IPS-18c (cell line): Measurements from ENCODE around the gene ZNF142.

ENCODE experiments used
- H3K4me3 ChIP-seq: 2 replicates; pipeline ENCODE4 v1.7.0; 2013; ENCODE audit warnings: low read depth, mild to moderate bottlenecking, low read length, moderate library complexity; ENCODE audit not compliant: insufficient read depth
- H3K9me3 ChIP-seq: one replicate; pipeline ENCODE4 v1.6.1; 2013; ENCODE audit warnings: mild to moderate bottlenecking, low read length, moderate library complexity; ENCODE audit not compliant: control insufficient read depth, insufficient read depth

The ZNF142 gene

GRCh38 chr2:218662827-218663226 lies 3.4 kb upstream of the ZNF142 start:
- Histone ChIP-seq H3K9me3 (no peaks in the 10 kb centered on the region), H3K4me3 (no peak overlapping the region)

GRCh38 chr2:218662377-218662776 lies 3.0 kb upstream of the ZNF142 start:
- Histone ChIP-seq H3K9me3 (no peaks in the 10 kb centered on the region), H3K4me3 (no peak overlapping the region)

- H3K9me3 ChIP-seq, result no peaks in the 10 kb centered on the region
These were observed 550 bp upstream of the ZNF142 start for GRCh38 chr2:218659988-218660358.

DNA sequence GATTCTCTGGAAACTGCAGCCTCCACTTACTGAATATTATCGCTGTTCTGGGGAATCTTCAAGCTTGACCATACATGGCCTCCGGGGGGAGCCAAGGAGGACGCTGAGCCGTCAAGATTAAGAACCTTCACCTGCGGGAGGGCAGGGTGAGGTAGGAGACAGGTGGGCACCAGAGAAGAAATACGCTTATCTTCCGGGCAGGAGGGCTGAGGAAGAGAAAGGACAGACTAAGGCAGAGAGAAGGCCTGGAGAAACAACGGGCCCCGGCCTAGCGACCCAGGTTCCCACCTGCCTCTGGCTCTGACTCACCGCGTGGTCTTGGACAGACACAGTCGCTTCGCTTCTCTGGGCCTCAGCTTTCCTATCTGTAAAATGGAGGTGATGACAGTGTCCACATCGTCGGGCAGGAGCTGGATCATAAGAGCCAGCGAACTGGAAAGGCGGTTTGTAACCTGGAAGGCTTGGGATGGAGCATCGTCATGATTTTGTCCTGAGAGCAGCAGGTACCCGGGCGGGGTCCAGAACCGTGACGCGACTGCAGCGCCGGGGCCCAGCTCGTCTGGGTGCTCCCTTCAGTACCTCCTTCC lies 659 bp downstream of the ZNF142 start:
- Histone ChIP-seq H3K9me3 (no peaks in the 10 kb centered on the region), H3K4me3 (peak overlapping the region; percentile 95)

More at GRCh38 chr2:218659988-218660358, 550 bp upstream of the ZNF142 start:
- H3K4me3 ChIP-seq, result peak overlapping the region; percentile 95

DNA sequence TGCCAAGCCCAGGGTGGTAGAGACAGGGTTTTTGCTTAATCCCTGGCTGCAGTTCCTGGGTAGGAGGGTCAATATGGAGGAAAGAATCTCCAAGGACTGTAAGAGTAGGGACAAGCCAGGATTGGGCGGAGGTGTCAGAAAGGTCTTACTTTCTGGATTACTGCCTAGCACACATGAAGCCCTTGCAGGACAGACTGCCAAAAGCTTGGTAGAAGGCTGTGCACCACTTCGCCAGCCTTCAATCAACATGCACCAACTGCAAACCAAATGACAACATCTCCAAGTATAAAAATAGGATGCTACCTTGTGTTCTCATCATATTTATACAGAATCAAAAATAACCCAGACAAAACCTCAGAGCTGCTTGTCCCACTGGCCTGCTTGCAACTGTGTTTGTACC lies 3.7 kb downstream of the ZNF142 start:
- H3K9me3 ChIP-seq, result no peaks in the 10 kb centered on the region
- no peak overlapping the region for H3K4me3 ChIP-seq

DNA sequence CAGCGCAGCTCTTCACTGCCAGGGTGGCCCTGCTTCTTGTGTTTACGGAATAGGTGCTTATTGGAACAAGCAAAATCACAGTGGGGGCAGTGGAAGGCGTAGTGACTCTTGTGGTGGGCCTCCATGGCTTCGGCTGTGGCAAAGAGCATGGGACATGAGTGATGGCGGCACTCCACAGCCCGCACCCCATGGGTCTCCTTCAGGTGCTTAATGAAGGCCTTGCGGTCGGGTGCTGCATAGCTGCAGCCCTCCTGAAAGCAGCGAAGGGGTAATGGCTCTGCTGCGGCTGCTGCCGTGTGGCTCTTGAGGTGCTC lies 10.7 kb downstream of the ZNF142 start:
- Histone ChIP-seq H3K9me3 (no peaks in the 10 kb centered on the region), H3K4me3 (no peak overlapping the region)

DNA sequence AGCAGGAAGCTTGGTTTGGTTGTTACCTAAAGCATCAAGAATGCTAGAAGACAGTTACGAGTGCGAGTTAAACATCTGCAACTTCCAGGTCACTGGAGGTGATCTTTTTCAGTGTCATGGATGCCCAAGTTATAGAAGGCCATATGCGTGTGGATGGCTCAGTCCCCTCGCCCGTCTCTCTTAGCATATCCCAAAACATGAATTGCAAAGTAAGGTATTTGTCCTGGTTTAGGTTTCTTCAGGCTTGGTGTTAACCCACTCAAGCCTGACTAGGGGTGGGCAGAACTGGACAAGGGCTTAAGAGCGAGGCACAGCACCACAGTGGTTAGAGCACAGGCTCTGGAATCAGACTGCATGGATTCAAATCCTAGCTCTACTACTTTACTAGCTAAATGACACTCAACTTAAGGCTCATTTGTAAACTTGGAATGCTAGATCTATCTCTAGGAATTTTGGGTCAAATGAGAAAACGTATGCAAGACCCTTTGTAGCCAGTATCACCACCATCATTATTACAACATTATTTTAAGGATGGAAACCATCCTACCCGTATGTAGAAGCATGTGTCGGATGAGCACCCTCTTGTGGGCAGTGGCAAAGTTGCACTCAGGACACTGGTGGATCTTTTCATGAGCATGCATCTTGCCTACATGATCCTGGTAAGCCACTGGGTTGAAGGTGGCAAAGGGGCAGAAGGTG lies 11.2 kb downstream of the ZNF142 start:
- Histone ChIP-seq H3K4me3 (no peak overlapping the region), H3K9me3 (no peaks in the 10 kb centered on the region)

GRCh38 chr2:218645126-218645525 lies 14.3 kb downstream of the ZNF142 start:
- no peaks in the 10 kb centered on the region for H3K9me3 ChIP-seq
- H3K4me3 ChIP-seq, result no peak overlapping the region

DNA sequence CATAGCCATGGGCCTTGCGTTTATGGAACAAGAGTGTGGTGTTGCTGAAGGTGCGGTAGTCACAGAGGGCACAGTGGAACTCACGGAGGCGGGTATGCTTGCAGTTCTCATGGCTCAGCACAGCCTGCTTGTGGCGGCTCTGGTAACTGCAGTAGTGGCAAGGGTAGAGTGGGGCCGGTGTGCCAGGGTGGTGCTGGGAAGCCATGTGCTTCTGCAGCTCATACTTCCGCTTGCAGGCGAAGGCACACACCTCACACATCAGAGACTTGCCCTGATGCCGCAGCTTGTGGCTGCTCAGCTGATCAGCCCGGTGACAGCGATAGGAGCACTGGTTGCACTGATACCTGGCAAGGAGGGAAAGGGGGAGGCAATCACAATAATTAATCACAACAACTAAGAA lies 14.7 kb downstream of the ZNF142 start:
- Histone ChIP-seq H3K9me3 (no peaks in the 10 kb centered on the region), H3K4me3 (no peak overlapping the region)

DNA sequence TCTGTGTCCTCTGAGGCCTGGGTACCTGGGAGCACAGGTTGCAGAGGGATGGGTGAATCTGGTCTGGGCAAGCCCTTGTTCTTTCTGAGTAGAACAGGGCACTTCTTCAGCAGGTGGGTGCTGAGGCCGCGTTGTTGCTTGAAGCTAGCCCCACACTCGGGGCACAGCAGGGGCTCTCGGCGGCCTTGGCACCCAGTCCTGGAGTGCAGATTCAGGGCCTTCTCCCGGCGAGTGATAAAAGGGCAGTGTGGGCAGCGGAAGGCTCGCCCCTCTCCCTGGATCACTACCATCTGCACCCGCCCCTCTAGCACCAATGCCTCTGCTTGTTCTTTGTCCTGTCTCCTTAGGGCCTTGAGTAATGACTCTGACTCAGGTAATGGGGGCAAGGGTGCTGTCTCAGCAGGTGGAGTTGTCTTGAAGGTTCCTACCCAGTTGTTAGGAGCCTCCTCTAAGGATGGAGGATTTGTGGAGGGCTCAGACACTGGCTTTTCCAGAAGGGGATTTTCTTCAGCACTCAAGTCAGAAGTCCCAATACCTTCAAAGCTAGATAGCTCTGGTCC lies 15.6 kb downstream of the ZNF142 start:
- H3K9me3 ChIP-seq, result no peaks in the 10 kb centered on the region

GRCh38 chr2:218642786-218643185 lies 16.6 kb downstream of the ZNF142 start:
- no peaks in the 10 kb centered on the region for H3K9me3 ChIP-seq

More for the DNA sequence above, 15.6 kb downstream of the ZNF142 start:
- no peak overlapping the region for H3K4me3 ChIP-seq

GRCh38 chr2:218642121-218642656 lies 17.2 kb downstream of the ZNF142 start:
- peaks cover 2% of the 10 kb centered on the region for H3K9me3 ChIP-seq

More at GRCh38 chr2:218642786-218643185, 16.6 kb downstream of the ZNF142 start:
- no peak overlapping the region for H3K4me3 ChIP-seq

GRCh38 chr2:218638372-218638771 lies 21.1 kb downstream of the ZNF142 start:
- Histone ChIP-seq H3K4me3 (no peak overlapping the region), H3K9me3 (peaks cover 2% of the 10 kb centered on the region)

More at GRCh38 chr2:218642121-218642656, 17.2 kb downstream of the ZNF142 start:
- no peak overlapping the region for H3K4me3 ChIP-seq

- peaks cover 2% of the 10 kb centered on the region for H3K9me3 ChIP-seq
- no peak overlapping the region for H3K4me3 ChIP-seq
These were observed 23.7 kb downstream of the ZNF142 start for GRCh38 chr2:218635719-218636118.

DNA sequence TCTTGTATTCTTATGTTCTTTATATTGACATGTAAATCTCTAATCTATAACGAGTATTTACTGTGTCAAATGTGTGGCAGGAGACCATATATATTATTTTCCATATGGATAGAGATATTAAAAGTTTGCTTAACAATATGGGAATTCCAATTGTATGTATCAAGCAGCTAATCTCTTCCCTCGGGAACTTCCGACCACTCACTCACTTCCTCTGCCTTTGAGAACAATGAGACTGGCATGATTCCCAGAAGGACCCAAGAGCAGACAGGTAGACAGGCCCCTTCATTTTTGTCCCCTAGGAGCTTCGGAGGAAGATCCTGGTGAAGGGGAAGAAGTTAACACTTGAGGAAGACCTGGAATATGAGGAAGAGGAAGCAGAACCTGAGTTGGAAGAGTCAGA lies 27.6 kb downstream of the ZNF142 start:
- Histone ChIP-seq H3K4me3 (no peak overlapping the region), H3K9me3 (peaks cover 2% of the 10 kb centered on the region)

- no peak overlapping the region for H3K4me3 ChIP-seq
- peaks cover 2% of the 10 kb centered on the region for H3K9me3 ChIP-seq
These were observed 31.5 kb downstream of the ZNF142 start for GRCh38 chr2:218627939-218628338.

DNA sequence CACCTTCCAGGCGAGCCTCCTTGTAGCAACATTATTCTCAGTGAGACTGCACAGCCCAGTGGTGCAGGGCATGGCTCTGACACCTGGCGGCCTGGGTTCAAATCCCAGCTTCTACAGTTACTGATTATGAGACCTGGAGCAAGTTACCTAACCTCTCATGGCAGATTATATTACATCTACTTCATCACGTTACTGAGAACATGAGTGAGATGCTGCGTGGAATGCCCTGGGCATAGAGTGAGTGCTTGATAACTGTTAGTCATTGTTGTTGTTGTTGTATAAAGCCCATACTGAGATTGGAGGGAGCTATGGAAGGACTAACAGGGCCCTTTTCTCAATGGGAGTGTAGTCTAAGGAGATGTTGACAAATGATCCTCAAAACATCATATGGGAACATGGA lies 33.1 kb downstream of the ZNF142 start:
- peaks cover 2% of the 10 kb centered on the region for H3K9me3 ChIP-seq
- no peak overlapping the region for H3K4me3 ChIP-seq

DNA sequence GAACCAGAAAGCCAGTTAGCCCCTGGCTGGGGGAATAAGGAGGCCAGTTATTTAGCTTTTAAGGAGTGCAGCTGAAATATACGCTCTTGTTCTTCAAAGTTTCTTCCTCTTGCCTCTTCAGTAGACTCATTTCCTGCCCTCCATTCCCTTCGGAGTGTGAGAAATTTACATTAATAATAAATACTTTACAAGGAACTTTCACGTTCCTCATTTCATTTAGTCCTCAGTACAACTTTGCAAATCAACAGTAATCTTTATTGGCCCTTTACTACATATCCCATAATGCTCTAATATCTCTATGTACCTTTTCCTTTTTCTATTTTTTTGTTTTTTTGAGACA lies 36.1 kb downstream of the ZNF142 start:
- H3K4me3 ChIP-seq, result no peak overlapping the region
- no peaks in the 10 kb centered on the region for H3K9me3 ChIP-seq
